Stimulated activated CD8-positive, alpha-beta memory T cell treated with anti-CD3 and anti-CD28 coated beads, Interleukin-12 subunit alpha, Interleukin-12 subunit beta, amount 100 ng/mL, for 24 hours (primary cell): ENCODE measurements around the gene BEGAIN.

Source experiments
- DNase-seq: peaks from one replicate; pipeline ENCODE4 v3.0.0-alpha.2; 2020; ENCODE audit errors: extremely low read depth

BEGAIN gene

GRCh38 chr14:100581228-100582145, 5.7 kb downstream of the BEGAIN start:
- no peak for DNase-seq

- DNase-seq = no peak
Measured at GRCh38 chr14:100580316-100581227, 6.6 kb downstream of the BEGAIN start.

GRCh38 chr14:100578552-100578951, 8.7 kb downstream of the BEGAIN start:
- DNase-seq = no peak

DNA sequence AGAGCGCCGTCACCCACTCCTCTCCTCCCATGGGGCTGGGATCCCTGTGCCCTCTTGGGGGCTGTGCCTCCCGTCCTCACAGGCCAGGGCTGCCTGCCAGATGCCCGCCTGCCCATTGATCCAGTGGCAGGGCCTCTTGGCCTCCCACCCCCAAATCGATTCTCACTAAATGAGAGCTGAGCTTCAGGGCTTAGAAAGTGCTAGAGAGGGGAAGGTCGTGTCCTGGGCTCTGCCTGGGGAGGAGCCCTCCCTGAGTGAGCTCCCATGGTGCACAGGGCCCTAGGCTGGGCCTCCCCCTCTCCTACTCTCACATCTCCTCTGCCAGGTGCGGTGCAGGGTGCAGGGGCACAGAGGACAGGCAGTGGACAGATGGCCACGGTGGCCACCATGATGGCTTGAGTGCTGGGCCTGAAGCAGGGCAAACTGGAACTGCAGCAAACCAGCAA, 9.2 kb downstream of the BEGAIN start:
- DNase-seq = no peak

GRCh38 chr14:100577321-100577985, 9.8 kb downstream of the BEGAIN start:
- no peak for DNase-seq

GRCh38 chr14:100576091-100577085, 10.8 kb downstream of the BEGAIN start:
- DNase-seq = no peak

- DNase-seq = no peak
Measured at GRCh38 chr14:100575266-100575995, 11.8 kb downstream of the BEGAIN start.

DNA sequence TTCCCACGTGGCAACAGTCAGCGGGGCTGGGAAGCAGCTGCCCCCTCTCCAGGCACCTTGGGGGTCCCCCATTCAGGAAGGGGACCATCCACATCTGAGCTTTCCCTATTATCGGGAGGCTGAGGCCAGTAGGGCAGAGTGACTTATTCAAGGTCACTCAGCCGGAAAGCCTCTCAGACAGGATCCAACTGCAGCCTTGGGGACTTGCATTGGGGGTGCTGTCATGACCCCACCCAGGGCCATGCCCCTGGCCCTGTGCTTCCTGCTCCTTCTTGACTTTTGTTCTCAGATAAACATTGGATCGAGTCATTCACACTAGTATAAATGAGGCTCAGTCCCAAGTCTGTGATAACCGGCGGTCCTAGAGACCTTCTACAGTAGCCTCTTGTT, 12.6 kb downstream of the BEGAIN start:
- no peak for DNase-seq

- DNase-seq = no peak
Measured at GRCh38 chr14:100573757-100574641, 13.2 kb downstream of the BEGAIN start.

- no peak for DNase-seq
Measured at GRCh38 chr14:100573002-100573756, 14.0 kb downstream of the BEGAIN start.

DNA sequence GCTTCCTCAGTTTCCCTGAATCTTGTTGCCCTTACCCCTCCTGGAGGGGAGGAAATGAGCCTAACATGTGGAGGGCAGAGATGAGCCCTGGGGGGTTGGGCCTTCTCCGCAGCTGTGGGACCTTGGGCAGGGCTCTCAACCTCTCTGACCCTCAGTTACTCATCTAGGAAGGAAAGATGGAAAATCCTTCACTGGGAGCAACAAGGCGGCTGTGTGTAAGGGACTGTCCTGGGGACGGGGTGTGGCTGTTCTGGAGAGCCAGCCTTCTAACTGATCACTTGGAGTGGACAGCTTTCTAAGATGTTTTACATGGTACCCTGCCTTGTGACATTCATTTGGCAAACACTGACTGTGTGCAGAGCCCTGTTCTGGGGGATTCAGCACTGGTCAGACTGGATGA, 14.7 kb downstream of the BEGAIN start:
- no peak for DNase-seq

GRCh38 chr14:100571837-100572236, 15.4 kb downstream of the BEGAIN start:
- no peak for DNase-seq

- no peak for DNase-seq
Measured at GRCh38 chr14:100570726-100571454, 16.3 kb downstream of the BEGAIN start.

- no peak for DNase-seq
Measured at GRCh38 chr14:100569734-100570286, 17.4 kb downstream of the BEGAIN start.

DNA sequence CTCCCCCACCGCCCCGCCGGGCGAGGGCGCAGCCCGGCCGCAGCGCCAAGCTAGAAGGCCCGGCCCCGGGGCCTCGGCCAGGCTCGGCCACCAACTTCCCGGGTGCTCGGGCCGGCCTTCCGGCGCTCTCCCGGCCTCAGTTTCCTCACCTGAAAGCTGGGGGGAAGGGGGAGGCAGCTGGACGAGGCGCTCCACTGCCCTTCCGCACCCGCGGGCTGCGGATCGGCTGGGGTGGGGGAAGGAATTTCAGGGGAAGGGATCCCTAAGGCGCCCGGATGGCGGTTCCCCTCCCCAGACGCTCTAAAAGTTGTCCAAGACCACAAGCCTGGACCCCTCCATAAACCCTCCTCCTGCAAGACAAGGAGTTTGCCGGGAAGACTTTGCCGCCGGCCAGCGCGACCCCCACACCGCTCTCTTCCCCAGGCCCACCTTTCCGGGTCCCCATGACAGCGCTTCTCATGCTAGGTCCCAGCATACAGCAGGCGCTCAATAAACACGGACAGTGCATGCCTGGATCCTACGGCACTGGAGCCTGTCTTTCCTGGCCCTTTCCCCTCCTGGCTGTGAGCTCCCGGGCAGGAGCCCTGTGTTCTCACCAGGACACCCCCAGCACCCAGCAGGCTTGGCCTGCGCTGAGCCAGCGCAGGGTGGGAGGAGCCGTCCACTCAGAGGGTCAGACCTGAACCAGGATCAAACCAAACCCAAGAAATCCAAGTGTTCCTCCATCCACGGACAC, 18.1 kb downstream of the BEGAIN start:
- DNase-seq = no peak

DNA sequence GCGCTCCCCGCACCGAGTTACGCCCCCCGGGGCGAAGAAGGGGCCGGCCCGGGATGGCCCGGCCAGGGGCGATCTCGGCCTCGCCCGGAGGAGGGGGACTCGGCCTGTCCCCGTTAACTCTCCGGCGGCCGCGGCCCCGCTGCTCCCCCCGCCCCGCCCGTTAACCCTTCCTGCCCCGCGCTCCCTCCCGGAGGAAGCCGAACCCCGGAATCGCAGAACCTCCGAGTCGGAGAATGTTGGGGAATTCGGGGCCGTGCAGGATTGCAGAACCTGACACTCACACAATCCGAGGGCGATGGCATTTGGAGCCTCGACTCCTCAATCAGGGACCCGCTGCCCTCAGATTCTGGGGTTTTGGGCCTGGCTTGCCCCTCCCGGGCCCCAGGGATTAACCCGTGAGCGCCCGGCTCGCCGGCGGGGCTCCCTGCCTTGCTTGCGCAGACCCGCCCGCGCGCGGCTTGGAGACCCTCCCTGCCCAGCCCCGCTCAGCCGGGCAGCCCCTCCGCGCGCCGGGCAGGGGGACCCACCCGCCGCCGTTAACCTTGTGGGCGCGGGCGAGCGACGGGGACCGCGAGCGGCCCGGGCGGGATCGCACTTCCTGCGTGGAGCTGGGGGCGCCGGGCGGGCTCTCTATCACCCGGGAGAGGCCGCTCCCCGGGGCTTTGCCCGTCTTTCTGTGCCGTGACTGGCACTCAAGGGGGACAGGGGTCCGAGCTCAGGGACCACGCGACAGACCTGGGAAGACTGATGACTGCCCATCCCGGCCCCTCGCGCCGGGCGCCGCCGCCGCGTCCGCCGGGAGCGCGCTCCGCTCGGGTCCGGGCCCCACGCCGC, 18.8 kb downstream of the BEGAIN start:
- DNase-seq = no peak
